Transverse colon (tissue), 4 donors: ENCODE data around the gene HPN. TPM values are rescaled to one million over a fixed set of nuclear protein-coding genes. Genes with fewer than 3 reads are reported as not detected.
"Not testable (repeated sequence)": the region's sequence is repeated elsewhere in the genome, so short reads cannot be mapped to it uniquely, and the experiment has no call there.

Source experiments
- DNase-seq: peaks from one replicate; pipeline ENCODE4 v3.0.0-alpha.2; 2019
- H3K27ac ChIP-seq, 4 donors: fragments of 200-600 bp; sonication (generic); 2 replicates each; pipeline ENCODE4 v1.5.1; 2016 to 2018; ENCODE audit warnings: inconsistent platforms in 4 of 4
- H3K27me3 ChIP-seq: fragments of 200-600 bp; sonication (generic); 2 replicates; pipeline ENCODE4 v1.5.1; 2017; ENCODE audit warnings: inconsistent platforms
- H3K36me3 ChIP-seq, 4 donors: fragments of 200-600 bp; sonication (generic); 2 replicates each; pipeline ENCODE4 v1.5.1; 2017 to 2019; ENCODE audit warnings: inconsistent platforms in 4 of 4
- H3K4me1 ChIP-seq, 4 donors: fragments of 200-600 bp; sonication (generic); 2 replicates each; pipeline ENCODE4 v1.5.1; 2017 to 2020; ENCODE audit warnings: inconsistent platforms in 4 of 4
- H3K4me3 ChIP-seq, 4 donors: fragments of 200-600 bp; sonication (generic); 1 replicate in 1 of 4; 2 replicates in 3 of 4; pipeline versions ENCODE4 v1.5.1 to v1.6.1; 2017 to 2019; ENCODE audit warnings: inconsistent platforms in 4 of 4
- H3K9me3 ChIP-seq, 2 donors: fragments of 200-600 bp; sonication (generic); 2 replicates each; pipeline ENCODE4 v1.5.1; 2017 to 2019; ENCODE audit warnings: inconsistent platforms in 2 of 2
- EP300 ChIP-seq: sonication (generic); formaldehyde crosslinking; IDR thresholded peaks from one replicate; pipeline ENCODE4 v1.6.1; 2017; ENCODE audit warnings: antibody characterized with exemption, low read depth
- POLR2A ChIP-seq: fragments of 450-650 bp; IDR thresholded peaks from one replicate; pipeline ENCODE4 v1.6.1; 2016; ENCODE audit warnings: antibody characterized with exemption, mild to moderate bottlenecking, moderate library complexity
- POLR2AphosphoS5 ChIP-seq, 3 donors: sonication (generic); formaldehyde crosslinking; IDR thresholded peaks; one replicate each; pipeline ENCODE4 v1.6.1; 2016; ENCODE audit warnings: antibody characterized with exemption in 3 of 3
- WGBS, 2 donors: methylation state at CpG; one replicate each; pipeline ENCODE4 v1.1.5; 2018; ENCODE audit warnings: low coverage in 1 of 2; 5-methylcytosine and 5-hydroxymethylcytosine counted together
- in situ Hi-C, 4 donors: fragments of 200-750 bp; cut with MboI; loops; one replicate each; pipeline versions ENCODE4 v1.15.0 to v1.15.1; 2017; ENCODE audit warnings: low sequenced_read_pairs in 3 of 4, low pct_ligation_motif_present in 1 of 4, low pct_unique_long_range_greater_than_20kb in 1 of 4
- intact Hi-C: fragments of 100-400 bp; cut with DNase I; formaldehyde crosslinking; loops from one replicate; pipeline ENCODE4 v1.15.1; 2023; ENCODE audit warnings: low total_unique reads
- total RNA-seq, 4 donors: library from RNA; depleted of rRNA; stranded (reverse); fragments of >200 nt; gene quantifications; one replicate each; pipeline ENCODE4 v1.1.0, GENCODE V29; 2016
- TF ChIP-seq, protein P1 (sequence below), 5 experiments: fragments of 200-600 bp in 3 of 5; fragments of 450-650 bp in 2 of 5; sonication (generic) in 3 of 5; IDR thresholded peaks; 1 replicate in 2 of 5; 2 replicates in 3 of 5; pipeline ENCODE4 v1.5.1; 2016 to 2017; ENCODE audit warnings: antibody characterized with exemption in 5 of 5, inconsistent platforms in 3 of 5, mild to moderate bottlenecking in 2 of 5, moderate library complexity in 1 of 5

The HPN gene
- under 1 TPM in 2 of 4 donors, not detected in 2; 0.32 to 0.68 TPM for total RNA-seq

DNA sequence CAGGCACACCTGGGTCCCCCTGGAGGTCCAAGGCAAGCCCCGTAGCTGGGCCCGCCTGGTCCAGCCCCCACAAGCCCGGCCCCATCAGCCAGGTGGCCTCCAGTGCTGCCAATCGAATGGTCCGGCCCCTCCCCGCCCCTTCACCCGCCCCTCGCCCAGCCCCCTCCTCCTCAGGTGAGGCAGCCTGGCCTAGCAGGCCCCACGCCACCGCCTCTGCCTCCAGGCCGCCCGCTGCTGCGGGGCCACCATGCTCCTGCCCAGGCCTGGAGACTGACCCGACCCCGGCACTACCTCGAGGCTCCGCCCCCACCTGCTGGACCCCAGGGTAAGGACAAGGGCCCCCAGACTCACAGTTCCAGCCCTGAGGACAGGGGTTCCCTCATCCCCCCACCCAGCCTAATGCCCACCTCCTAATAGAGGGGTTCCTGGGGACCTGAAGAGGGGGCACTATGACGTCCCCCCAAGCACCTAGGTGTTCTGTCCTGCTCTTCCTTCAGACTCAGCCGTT, at the start of gene HPN:
Gene HPN (plus strand): TSS at position 174 of the 508 bp plus-strand sequence. CDS start 786 bp downstream, outside the sequence.
- TF ChIP-seq POLR2AphosphoS5 (IDR thresholded peaks at IDR 0.05): no peak
- no peak for TF ChIP-seq EP300
- TF ChIP-seq, protein P1, sequence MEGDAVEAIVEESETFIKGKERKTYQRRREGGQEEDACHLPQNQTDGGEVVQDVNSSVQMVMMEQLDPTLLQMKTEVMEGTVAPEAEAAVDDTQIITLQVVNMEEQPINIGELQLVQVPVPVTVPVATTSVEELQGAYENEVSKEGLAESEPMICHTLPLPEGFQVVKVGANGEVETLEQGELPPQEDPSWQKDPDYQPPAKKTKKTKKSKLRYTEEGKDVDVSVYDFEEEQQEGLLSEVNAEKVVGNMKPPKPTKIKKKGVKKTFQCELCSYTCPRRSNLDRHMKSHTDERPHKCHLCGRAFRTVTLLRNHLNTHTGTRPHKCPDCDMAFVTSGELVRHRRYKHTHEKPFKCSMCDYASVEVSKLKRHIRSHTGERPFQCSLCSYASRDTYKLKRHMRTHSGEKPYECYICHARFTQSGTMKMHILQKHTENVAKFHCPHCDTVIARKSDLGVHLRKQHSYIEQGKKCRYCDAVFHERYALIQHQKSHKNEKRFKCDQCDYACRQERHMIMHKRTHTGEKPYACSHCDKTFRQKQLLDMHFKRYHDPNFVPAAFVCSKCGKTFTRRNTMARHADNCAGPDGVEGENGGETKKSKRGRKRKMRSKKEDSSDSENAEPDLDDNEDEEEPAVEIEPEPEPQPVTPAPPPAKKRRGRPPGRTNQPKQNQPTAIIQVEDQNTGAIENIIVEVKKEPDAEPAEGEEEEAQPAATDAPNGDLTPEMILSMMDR (IDR thresholded peaks at IDR 0.05): no peak
- TF ChIP-seq POLR2A: no peak
- no peak for DNase-seq
- peak within 1 kb of the TSS; percentile 22 to 58 (median 47) for H3K27ac ChIP-seq
- peaks cover 14 to 37% (median 23%) of the 10 kb centered on the region in 4 donors for H3K4me1 ChIP-seq
- H3K27me3 ChIP-seq: peaks cover 23% of the 10 kb centered on the region
- in situ Hi-C loops (no loop called here), intact Hi-C loops (no loop called here)
- H3K36me3 ChIP-seq: no peaks in the 10 kb centered on the region
- 67% methylated on average over 13 of the region's 19 CpGs; no CpG with 5 or more reads in 1 of the 2 donors for whole genome bisulfite sequencing, 2 donors
- peak within 1 kb of the TSS in 1 of 4 donors; percentile 21 for H3K4me3 ChIP-seq
- no peaks in the 10 kb centered on the region for H3K9me3 ChIP-seq

DNA sequence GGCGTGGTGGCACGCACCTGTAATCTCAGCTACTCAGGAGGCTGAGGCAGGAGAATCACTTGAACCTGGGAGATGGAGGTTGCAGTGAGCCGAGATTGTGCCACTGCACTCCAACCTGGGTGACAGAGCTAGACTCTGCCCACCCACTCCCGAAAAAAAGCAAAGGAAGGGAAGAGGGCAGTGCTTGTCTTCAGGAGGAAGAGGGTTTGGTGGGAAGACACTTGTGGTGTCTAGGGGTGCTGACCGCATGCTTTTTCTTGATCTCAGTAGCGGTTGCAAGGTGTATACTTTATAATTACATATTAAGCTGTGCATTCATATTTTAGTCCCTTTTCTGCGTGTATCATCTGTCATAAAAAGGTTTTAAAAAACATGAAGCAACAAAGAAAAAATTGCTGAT, 48.9 kb upstream of the HPN start:
- intact Hi-C loops, H3K36me3 ChIP-seq, in situ Hi-C loops, H3K27me3 ChIP-seq, H3K9me3 ChIP-seq, DNase-seq, H3K27ac ChIP-seq, H3K4me3 ChIP-seq: not testable (repeated sequence)
- peaks cover 4 to 35% (median 17%) of the 10 kb centered on the region in 4 donors for H3K4me1 ChIP-seq
- 79 to 91% methylated on average over 3 to 7 of the region's 7 CpGs for WGBS, 2 donors

DNA sequence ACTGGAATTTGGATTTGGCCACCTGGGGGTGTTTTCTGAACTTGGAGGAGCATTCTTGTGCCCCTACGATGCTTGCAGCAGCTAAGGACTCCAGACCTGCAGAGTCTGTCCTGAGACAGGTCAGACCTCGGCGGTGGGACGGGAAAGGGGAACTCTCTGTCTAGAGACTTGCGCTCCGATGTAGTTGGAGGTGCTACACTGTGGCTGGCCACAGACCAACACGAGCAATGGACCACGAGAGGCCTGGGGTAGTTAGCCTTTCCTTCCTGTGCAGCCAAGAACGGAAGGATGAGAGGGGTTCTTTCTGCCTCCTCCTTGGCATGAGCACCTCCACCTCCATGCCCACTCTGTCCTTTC, 47.3 kb upstream of the HPN start:
- TF ChIP-seq EP300 (no peak), POLR2AphosphoS5 (IDR thresholded peaks at IDR 0.05) (no peak), POLR2A (no peak)
- TF ChIP-seq, protein P1 (IDR thresholded peaks at IDR 0.05): no peak
- Histone ChIP-seq H3K36me3 (no peaks in the 10 kb centered on the region), H3K9me3 (no peaks in the 10 kb centered on the region), H3K4me3 (no peak overlapping the region), H3K4me1 (peaks cover 9 to 48% (median 22%) of the 10 kb centered on the region in 4 donors), H3K27me3 (no peaks in the 10 kb centered on the region), H3K27ac (peak overlapping the region; percentile 62 to 68 (median 63))
- in situ Hi-C loops: no loop called here
- 45 to 80% methylated on average over 7 to 9 of the region's 9 CpGs for WGBS, 2 donors
- intact Hi-C loops: no loop called here
- DNase-seq: no peak

DNA sequence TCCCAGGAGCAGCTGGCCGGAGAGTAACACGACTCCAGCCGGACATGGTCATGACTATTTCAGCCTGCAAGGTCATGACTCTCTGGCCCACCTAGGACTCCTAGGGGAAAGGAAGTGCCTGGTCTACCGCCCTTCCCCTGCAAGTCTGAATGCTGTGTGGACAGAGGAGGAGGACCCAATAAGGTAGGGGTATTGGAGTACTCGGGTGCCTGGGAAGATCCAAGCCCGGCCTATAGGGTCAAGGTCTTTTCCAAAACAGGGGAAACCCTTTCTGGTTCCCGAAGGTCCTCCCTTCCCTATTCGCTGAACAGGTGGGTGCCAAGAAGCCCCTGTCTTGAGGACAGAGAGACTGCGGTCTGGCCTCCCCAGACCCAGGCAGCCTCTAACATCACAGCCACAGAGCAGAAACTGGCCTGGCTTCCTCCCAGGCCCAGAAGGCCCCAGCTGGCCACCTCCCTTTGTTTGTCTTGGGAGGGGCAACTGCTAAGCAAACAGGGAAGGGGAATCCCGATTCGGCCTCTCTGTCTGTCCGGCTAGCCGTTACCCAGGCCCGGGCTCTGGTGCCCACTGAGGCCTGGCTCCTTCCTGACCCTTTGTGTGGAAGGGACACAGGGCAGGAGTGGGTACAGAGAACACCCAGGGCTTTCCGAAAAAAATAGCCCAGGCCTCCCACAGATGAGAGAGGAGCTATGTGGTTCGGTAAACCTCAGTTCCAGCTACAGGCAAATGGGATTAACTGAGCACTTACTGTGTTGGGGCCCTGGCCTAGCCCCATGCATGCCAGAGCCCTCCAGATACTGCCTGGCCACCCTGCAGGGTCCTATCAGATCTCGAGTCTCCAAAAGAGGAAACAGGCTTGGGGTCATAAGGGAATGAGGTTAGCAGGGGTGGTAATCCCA, 46.6 kb upstream of the HPN start:
- peaks cover 12 to 54% (median 28%) of the 10 kb centered on the region in 4 donors for H3K4me1 ChIP-seq
- intact Hi-C loops (no loop called here), in situ Hi-C loops (no loop called here)
- H3K9me3 ChIP-seq: no peaks in the 10 kb centered on the region
- H3K36me3 ChIP-seq: no peaks in the 10 kb centered on the region
- DNase-seq: peak; percentile 65
- no peak overlapping the region for H3K4me3 ChIP-seq
- peak overlapping the region; percentile 62 to 68 (median 63) for H3K27ac ChIP-seq
- TF ChIP-seq POLR2AphosphoS5 (IDR thresholded peaks at IDR 0.05): peak in 1 of 3 donors; percentile 36
- no peak for TF ChIP-seq EP300
- WGBS, 2 donors: 36 to 75% methylated on average over 2 to 17 of the region's 17 CpGs
- H3K27me3 ChIP-seq: no peaks in the 10 kb centered on the region

DNA sequence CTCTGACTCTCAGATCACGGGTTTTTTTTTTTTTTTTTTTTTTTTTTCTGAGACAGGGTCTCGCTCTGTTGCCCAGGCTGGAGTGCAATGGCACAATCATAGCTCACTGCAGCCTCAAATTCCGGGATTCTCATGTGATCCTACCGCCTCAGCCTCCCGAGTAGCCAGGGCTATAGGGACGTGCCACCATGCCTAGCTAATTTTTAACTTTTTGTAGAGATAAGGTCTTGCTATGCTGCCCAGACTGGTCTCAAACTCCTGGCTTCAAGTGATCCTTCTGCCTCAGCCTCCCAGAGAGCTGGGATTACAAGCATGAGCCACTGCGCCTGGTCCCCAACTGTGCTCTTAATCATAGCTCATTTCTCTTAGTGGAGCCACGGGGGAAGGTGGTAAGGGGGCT, 46.0 kb upstream of the HPN start:
- TF ChIP-seq POLR2AphosphoS5 (IDR thresholded peaks at IDR 0.05) (no peak), POLR2A (no peak), EP300 (no peak)
- TF ChIP-seq, protein P1 (IDR thresholded peaks at IDR 0.05): no peak
- DNase-seq: no peak
- Histone ChIP-seq H3K4me1 (peaks cover 12 to 55% (median 29%) of the 10 kb centered on the region in 4 donors), H3K36me3 (no peaks in the 10 kb centered on the region), H3K27me3 (no peaks in the 10 kb centered on the region), H3K27ac (peak overlapping the region; percentile 62 to 68 (median 63)), H3K4me3 (no peak overlapping the region), H3K9me3 (no peaks in the 10 kb centered on the region)
- in situ Hi-C loops (no loop called here), intact Hi-C loops (no loop called here)
- WGBS, 2 donors: 62 to 68% methylated on average over 6 to 8 of the region's 8 CpGs
